Measurements from ENCODE around the gene POLR2M.

The POLR2M gene

GRCh38 chr15:57681011-57681410, 25.5 kb upstream of the POLR2M start:
- H3K4me3 ChIP-seq (ENCODE audit: low read length): no peak overlapping the region
- no peak for DNase-seq (ENCODE audit: low read depth)
- TF ChIP-seq CTCF (conservative IDR thresholded peaks at IDR 0.05; ENCODE audit: low read depth, low read length): no peak

GRCh38 chr15:57683481-57683880, 23.0 kb upstream of the POLR2M start:
- H3K4me3 ChIP-seq (ENCODE audit: low read length): no peak overlapping the region
- DNase-seq (ENCODE audit: low read depth): no peak
- no peak for TF ChIP-seq CTCF (conservative IDR thresholded peaks at IDR 0.05; ENCODE audit: low read depth, low read length)

DNA sequence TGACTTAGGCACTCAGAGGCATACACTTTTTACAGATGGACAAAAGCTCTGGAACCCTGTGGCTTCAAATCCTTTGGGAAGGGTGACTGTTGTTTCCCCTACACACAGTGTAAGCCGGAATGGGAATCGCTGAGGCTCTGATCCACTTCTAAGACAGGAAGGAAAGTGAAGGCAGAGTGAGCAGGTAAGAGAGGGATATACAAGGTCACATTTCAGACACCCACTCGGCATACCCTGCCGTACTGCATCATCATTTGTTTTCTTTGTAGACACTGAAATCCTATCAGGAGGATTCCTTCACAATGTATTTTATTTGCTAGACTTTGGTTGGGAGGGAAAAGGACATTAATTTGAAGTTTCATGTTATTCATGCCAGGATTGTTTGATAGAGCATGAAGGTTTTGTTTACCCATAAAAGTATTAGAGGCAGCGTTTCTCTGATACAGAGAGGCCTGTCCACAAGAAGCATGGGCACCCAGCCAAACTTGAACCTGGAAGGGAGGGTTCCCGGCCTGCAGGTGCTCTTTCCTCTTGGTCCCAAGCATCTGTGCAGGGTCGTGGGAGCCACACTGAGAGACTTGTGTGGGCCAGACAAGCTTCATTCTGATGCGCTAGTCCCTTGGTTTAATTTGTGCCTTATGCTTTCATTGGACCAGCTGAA, 21.9 kb upstream of the POLR2M start:
- TF ChIP-seq CTCF (conservative IDR thresholded peaks at IDR 0.05; ENCODE audit: low read depth, low read length): no peak
- DNase-seq (ENCODE audit: low read depth): no peak

GRCh38 chr15:57685306-57686095, 21.0 kb upstream of the POLR2M start:
- no peak overlapping the region for H3K4me3 ChIP-seq (ENCODE audit: low read length)
- DNase-seq (ENCODE audit: low read depth): no peak
- TF ChIP-seq CTCF (conservative IDR thresholded peaks at IDR 0.05; ENCODE audit: low read depth, low read length): no peak

More for the DNA sequence above, 21.9 kb upstream of the POLR2M start:
- H3K4me3 ChIP-seq (ENCODE audit: low read length): no peak overlapping the region

DNA sequence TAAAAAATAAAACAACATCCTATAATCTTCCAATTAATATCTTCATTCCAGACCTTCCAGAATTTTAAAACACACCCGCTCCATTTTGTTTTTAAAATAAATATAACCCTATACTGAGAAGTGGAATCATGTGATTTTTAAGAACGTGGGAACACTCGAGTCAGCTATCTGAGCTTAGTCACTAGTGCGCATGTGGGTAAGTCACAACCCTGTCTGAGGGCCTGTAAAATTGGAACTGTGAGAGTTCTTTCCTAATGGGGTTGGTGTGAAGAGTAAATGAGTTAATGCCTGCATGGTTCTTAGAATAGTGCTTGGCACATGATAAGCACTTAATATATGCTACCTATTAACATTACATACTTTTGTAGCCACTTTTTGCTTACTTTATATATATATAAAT, 19.9 kb upstream of the POLR2M start:
- TF ChIP-seq CTCF (conservative IDR thresholded peaks at IDR 0.05; ENCODE audit: low read depth, low read length): no peak
- H3K4me3 ChIP-seq (ENCODE audit: low read length): no peak overlapping the region
- no peak for DNase-seq (ENCODE audit: low read depth)

DNA sequence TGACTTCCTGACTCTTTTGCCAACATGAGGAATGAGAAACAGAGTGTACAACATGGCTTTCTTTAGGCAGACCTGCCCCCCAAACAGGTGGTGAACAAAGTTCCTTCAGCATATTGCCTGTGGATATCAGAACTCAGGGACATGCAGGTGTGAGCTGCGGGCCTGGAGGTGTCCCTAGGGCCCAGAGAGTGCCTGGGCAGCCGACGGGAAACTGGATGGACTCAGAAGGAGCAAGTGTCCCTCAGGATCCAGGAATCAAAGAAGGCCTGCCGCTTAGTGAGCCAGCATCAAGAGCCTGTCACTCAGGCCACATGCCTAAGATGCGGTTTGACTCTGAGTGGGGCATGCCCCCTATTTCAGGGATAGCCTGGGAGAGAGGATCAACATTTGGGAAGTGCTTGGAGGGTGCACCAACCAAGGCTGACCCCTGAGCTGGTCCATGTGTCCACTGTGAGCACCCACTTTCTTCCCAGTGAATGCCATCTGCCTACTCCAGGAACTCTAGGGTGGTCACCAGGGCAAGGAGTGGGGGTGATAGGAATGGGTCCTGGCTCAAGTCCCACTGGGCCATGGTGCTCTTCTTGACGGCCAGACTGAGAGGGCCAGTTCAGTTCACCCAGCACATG, 16.1 kb upstream of the POLR2M start:
- DNase-seq (ENCODE audit: low read depth): no peak
- H3K4me3 ChIP-seq (ENCODE audit: low read length): no peak overlapping the region
- no peak for TF ChIP-seq CTCF (conservative IDR thresholded peaks at IDR 0.05; ENCODE audit: low read depth, low read length)
